B cell (primary cell): Measurements from ENCODE around the gene ZDHHC1. TPM values are rescaled to one million over a fixed set of nuclear protein-coding genes. Genes with fewer than 3 reads are reported as not detected.

ENCODE experiments used
- ATAC-seq: fragments of 200-7000 bp; cut with Tn5 transposase; one replicate; pipeline ENCODE4 v1.10.0; 2021; ENCODE audit warnings: low read depth, mild to moderate bottlenecking, moderate number of reproducible peaks, moderate library complexity
- CTCF ChIA-PET: fragments of 350-600 bp; sonication (Branson Sonifier 250); formaldehyde crosslinking; loops from one replicate; lab custom pipeline; 2021; ENCODE audit warnings: antibody characterized with exemption, inconsistent platforms; lab: Charles Lee
- POLR2A ChIA-PET: fragments of 350-600 bp; sonication (Branson Sonifier 250); formaldehyde crosslinking; loops from one replicate; lab custom pipeline; 2021; ENCODE audit warnings: antibody characterized with exemption; lab: Charles Lee
- DNase-seq: peaks from one replicate; pipeline ENCODE4 v3.0.0; 2013
- H2AFZ ChIP-seq: 2 replicates; pipeline ENCODE4 v1.6.1; 2012; ENCODE audit warnings: mild to moderate bottlenecking, low read depth, low read length; ENCODE audit not compliant: insufficient read depth, poor library complexity, severe bottlenecking
- H3K27ac ChIP-seq, 2 donors: 1 replicate in 1 of 2; 2 replicates in 1 of 2; pipeline ENCODE4 v1.5.1; 2012 to 2013; ENCODE audit warnings: low read length in 2 of 2, mild to moderate bottlenecking in 2 of 2, moderate library complexity in 1 of 2
- H3K27me3 ChIP-seq, 4 experiments: fragments of 200-600 bp in 1 of 4; sonication (generic) in 1 of 4; replicated peaks in 1 of 4; 1 replicate in 2 of 4; 2 replicates in 2 of 4; pipeline versions ENCODE4 v1.6.1 to v1.7.0; 2013 to 2016; ENCODE audit warnings: low read length in 3 of 4, mild to moderate bottlenecking in 2 of 4, mixed read lengths in 1 of 4, moderate library complexity in 1 of 4; ENCODE audit not compliant: insufficient read depth in 4 of 4, control insufficient read depth in 3 of 4; ENCODE audit errors: control extremely low read depth in 1 of 4
- H3K36me3 ChIP-seq, 2 experiments: replicated peaks in 1 of 2; 1 replicate in 1 of 2; 2 replicates in 1 of 2; pipeline versions ENCODE4 v1.6.1 to v1.7.1; 2013; ENCODE audit warnings: low read length in 1 of 2; ENCODE audit not compliant: insufficient read depth in 2 of 2, control insufficient read depth in 1 of 2; ENCODE audit errors: control extremely low read depth in 1 of 2, extremely low read depth in 1 of 2
- H3K4me1 ChIP-seq, 2 donors: fragments of 200-600 bp in 1 of 2; sonication (generic) in 1 of 2; 1 replicate in 1 of 2; 2 replicates in 1 of 2; pipeline versions ENCODE4 v1.5.1 to v1.6.1; 2013 to 2017; ENCODE audit warnings: low read length in 2 of 2; ENCODE audit not compliant: control insufficient read depth in 2 of 2, insufficient read depth in 2 of 2
- H3K4me2 ChIP-seq: replicated peaks from 2 replicates; pipeline ENCODE3; 2012; ENCODE audit warnings: mild to moderate bottlenecking, low read depth, low read length; ENCODE audit not compliant: poor library complexity, severe bottlenecking
- H3K4me3 ChIP-seq, 5 experiments: fragments of 200-600 bp in 1 of 5; sonication (generic) in 1 of 5; 1 replicate in 3 of 5; 2 replicates in 2 of 5; pipeline versions ENCODE4 v1.5.1 to v1.7.0; 2011 to 2016; ENCODE audit warnings: low read length in 4 of 5, mild to moderate bottlenecking in 4 of 5, low read depth in 2 of 5, control low read depth in 1 of 5, moderate library complexity in 1 of 5; ENCODE audit not compliant: insufficient read depth in 1 of 5; ENCODE audit errors: control extremely low read depth in 1 of 5, extremely low read depth in 1 of 5
- H3K79me2 ChIP-seq: fragments of 200-600 bp; sonication (generic); one replicate; pipeline ENCODE4 v1.6.0; 2016; ENCODE audit warnings: low read length; ENCODE audit not compliant: control insufficient read depth, insufficient read depth
- H3K9ac ChIP-seq: fragments of 200-600 bp; sonication (generic); 2 replicates; pipeline ENCODE4 v1.6.1; 2017; ENCODE audit warnings: mild to moderate bottlenecking, low read length, moderate library complexity
- H3K9me3 ChIP-seq, 3 donors: one replicate each; pipeline versions ENCODE4 v1.6.1 to v1.7.1; 2013; ENCODE audit warnings: low read length in 2 of 3; ENCODE audit not compliant: control insufficient read depth in 2 of 3, insufficient read depth in 1 of 3; ENCODE audit errors: control extremely low read depth in 1 of 3
- H4K20me1 ChIP-seq: 2 replicates; pipeline ENCODE4 v1.6.0; 2012; ENCODE audit warnings: mild to moderate bottlenecking, low read length; ENCODE audit not compliant: insufficient read depth, control insufficient read depth, poor library complexity, severe bottlenecking
- H3K27ac Mint-ChIP-seq: one replicate; pipeline ENCODE4 v1.8.0; 2021; ENCODE audit warnings: mixed read lengths
- H3K27me3 Mint-ChIP-seq: one replicate; pipeline ENCODE4 v1.8.0; 2021; ENCODE audit warnings: mixed read lengths
- H3K4me1 Mint-ChIP-seq: one replicate; pipeline ENCODE4 v1.8.0; 2021; ENCODE audit warnings: mixed read lengths
- H3K4me3 Mint-ChIP-seq: one replicate; pipeline ENCODE4 v1.8.0; 2021; ENCODE audit warnings: mixed read lengths
- H3K9me3 Mint-ChIP-seq: one replicate; pipeline ENCODE4 v1.8.0; 2022; ENCODE audit warnings: mixed read lengths; ENCODE audit not compliant: insufficient read depth
- EZH2 ChIP-seq: IDR thresholded peaks from 2 replicates; pipeline ENCODE4 v1.6.1; 2012; ENCODE audit warnings: borderline replicate concordance, low read depth, mild to moderate bottlenecking, moderate library complexity, low read length; ENCODE audit not compliant: insufficient read depth, poor library complexity, severe bottlenecking
- WGBS: methylation state at CpG from one replicate; pipeline ENCODE4 v1.1.5; 2013; ENCODE audit warnings: missing lambda C conversion rate; ENCODE audit not compliant: insufficient coverage; 5-methylcytosine and 5-hydroxymethylcytosine counted together
- intact Hi-C: fragments of 100-400 bp; cut with micrococcal nuclease; formaldehyde crosslinking; loops from one replicate; pipeline ENCODE4 v1.10.0; 2022
- polyA plus RNA-seq: library from polyadenylated mRNA; depleted of rRNA; stranded (reverse); fragments of >200 nt; gene quantifications from 2 replicates; pipeline ENCODE4 v1.2.3, GENCODE V29; 2012
- total RNA-seq, 2 donors: library from RNA; stranded (reverse); fragments of 120-200 nt in 1 of 2; gene quantifications; 1 replicate in 1 of 2; 2 replicates in 1 of 2; pipeline versions ENCODE4 v1.2.3 to v1.2.4, GENCODE V29; 2013 to 2022
- TF ChIP-seq, protein P1 (sequence below): fragments of 200-600 bp; IDR thresholded peaks from one replicate; pipeline ENCODE4 v1.8.0; 2022; ENCODE audit warnings: antibody characterized with exemption, mild to moderate bottlenecking

Gene ZDHHC1
- total and polyA plus RNA-seq, 2 donors (not counting 1 experiment from before 2014, with no cell fraction given) = 0.58 to 2.8 TPM

DNA sequence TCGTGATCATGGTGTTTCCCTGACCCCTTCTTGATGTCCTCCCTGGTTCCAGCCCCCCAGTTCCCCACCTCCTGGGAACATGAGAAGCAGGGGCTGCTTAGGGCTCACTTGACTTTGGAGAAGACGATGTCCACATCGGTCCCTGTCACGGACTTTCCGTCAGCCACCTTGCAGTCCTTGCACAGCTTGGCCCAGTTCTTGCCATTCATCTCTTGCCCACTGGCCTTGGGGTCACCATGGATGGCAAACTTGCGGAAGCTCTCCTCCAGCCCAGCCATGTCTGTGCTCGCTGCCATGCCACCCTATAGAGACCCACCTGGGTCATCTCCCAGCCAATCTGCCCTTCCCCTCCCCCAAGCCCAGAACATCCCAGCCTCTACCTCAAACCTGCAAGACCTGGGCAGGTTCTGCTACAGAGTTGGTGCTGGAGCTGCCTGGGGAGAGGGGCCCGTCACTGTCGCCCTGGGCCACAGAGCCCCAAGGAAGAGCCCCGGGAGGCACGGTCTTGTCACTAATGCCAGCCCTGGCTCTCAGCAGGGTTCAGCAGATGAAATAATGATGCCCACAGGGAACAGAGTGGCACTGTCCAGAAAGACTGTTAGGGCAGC is 25.4 kb downstream of the ZDHHC1 start:
- no peak for TF ChIP-seq EZH2
- TF ChIP-seq, protein P1, sequence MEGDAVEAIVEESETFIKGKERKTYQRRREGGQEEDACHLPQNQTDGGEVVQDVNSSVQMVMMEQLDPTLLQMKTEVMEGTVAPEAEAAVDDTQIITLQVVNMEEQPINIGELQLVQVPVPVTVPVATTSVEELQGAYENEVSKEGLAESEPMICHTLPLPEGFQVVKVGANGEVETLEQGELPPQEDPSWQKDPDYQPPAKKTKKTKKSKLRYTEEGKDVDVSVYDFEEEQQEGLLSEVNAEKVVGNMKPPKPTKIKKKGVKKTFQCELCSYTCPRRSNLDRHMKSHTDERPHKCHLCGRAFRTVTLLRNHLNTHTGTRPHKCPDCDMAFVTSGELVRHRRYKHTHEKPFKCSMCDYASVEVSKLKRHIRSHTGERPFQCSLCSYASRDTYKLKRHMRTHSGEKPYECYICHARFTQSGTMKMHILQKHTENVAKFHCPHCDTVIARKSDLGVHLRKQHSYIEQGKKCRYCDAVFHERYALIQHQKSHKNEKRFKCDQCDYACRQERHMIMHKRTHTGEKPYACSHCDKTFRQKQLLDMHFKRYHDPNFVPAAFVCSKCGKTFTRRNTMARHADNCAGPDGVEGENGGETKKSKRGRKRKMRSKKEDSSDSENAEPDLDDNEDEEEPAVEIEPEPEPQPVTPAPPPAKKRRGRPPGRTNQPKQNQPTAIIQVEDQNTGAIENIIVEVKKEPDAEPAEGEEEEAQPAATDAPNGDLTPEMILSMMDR = no peak
- H3K4me1 Mint-ChIP-seq = peaks cover 26% of the 10 kb centered on the region
- H4K20me1 ChIP-seq = no peaks in the 10 kb centered on the region
- peaks cover 31% of the 10 kb centered on the region for H3K27me3 Mint-ChIP-seq
- H3K27ac Mint-ChIP-seq = no peak overlapping the region
- H3K27ac ChIP-seq = no peak overlapping the region
- DNase-seq = no peak
- no peak overlapping the region for H3K4me2 ChIP-seq
- H2AFZ ChIP-seq = no peak overlapping the region
- ATAC-seq = no peak
- no peak overlapping the region for H3K4me3 ChIP-seq
- peaks cover 0 to 18% (median 0%) of the 10 kb centered on the region in 3 donors for H3K9me3 ChIP-seq
- POLR2A ChIA-PET = no interaction called here
- H3K79me2 ChIP-seq = no peaks in the 10 kb centered on the region
- CTCF ChIA-PET = no interaction called here
- peaks cover 35 to 36% of the 10 kb centered on the region in 2 donors for H3K4me1 ChIP-seq
- no peaks in the 10 kb centered on the region for H3K9me3 Mint-ChIP-seq
- H3K36me3 ChIP-seq = no peaks in the 10 kb centered on the region
- peaks cover 0 to 36% (median 31%) of the 10 kb centered on the region in 4 experiments for H3K27me3 ChIP-seq
- WGBS = 87% methylated on average over 10 of the region's 11 CpGs
- no peak overlapping the region for H3K9ac ChIP-seq
- intact Hi-C loops = loop anchor here (10.0 kb wide), 1 partner anchor 46 kb away; no protein-coding TSS in a partner anchor
- no peak overlapping the region for H3K4me3 Mint-ChIP-seq
